MG63 (cell line): Measurements from ENCODE around the gene DNASE1L3. TPM values are rescaled to one million over a fixed set of nuclear protein-coding genes. Genes with fewer than 3 reads are reported as not detected.

Experiments
- total RNA-seq: library from RNA; depleted of rRNA; stranded (reverse); fragments of >200 nt; shearing (Covaris generic); gene quantifications from 2 replicates; pipeline ENCODE4 v1.2.3, GENCODE V29; 2014; ENCODE audit warnings: low replicate concordance; rRNA removed

DNASE1L3 gene
- total RNA-seq, 1 experiment from 2014 or later = not detected

Other genes with a start within 250 kb of the DNASE1L3 start
- gene FLNB, start 202.6 kb downstream of the DNASE1L3 start, total RNA-seq = 103 and 128 TPM in 2 replicates
- 1.9 and 2.1 TPM in 2 replicates for gene ABHD6, start 26.8 kb upstream of the DNASE1L3 start, total RNA-seq
- gene RPP14, start 95.3 kb upstream of the DNASE1L3 start, total RNA-seq = 6.2 and 16.3 TPM in 2 replicates
- gene HTD2, start 95.5 kb upstream of the DNASE1L3 start, total RNA-seq = 3.6 and 25.3 TPM in 2 replicates
- 25.7 and 34.8 TPM in 2 replicates for gene PXK, start 121.9 kb upstream of the DNASE1L3 start, total RNA-seq
- 106 and 142 TPM in 2 replicates for gene PDHB, start 222.9 kb upstream of the DNASE1L3 start, total RNA-seq